Measurements from ENCODE around the gene PPP1R37.
A peak's percentile ranks its signal among the peaks of the same experiment; 100 is the strongest.

DNA sequence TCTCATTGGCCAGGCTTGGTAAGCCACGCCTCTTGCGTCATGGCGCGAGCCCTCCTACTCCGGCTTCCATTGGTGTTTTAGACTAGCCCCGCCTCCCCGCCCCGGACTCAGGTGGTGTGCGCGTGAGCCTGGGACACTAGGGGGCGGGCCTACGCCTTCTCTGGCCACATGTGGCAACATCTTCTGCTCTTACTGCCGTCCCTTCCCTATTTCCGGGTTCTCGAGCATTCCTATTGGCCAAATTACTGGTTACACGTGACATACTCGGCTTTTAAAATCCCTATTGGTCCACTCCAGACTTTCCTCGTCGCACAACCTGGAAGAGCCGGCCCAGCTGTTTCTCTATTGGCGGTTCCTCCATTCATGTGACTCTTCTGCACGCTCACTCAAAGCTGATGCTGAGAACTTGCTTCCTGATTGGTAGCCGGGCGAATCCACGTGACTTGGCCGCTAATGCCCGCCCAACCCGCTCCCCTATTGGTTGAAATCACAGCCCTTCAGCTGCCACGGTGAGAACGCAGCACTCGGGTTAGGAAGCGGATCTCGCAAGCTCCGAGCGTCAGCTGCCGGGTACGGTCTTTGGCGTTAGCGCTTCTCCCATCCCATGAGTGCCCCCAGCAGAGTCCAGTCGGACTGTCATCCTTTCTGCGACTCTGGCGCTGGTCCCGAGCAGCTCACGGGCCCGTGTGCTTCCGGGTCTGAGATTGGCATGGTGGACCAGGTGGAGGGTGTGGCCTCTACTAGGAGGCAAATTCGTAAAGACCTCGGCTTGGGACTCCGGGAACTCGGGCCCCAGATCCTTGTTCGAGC lies 85.5 kb downstream of the PPP1R37 start, which contains the start of gene BLOC1S3:
- TF ChIP-seq, protein P1, sequence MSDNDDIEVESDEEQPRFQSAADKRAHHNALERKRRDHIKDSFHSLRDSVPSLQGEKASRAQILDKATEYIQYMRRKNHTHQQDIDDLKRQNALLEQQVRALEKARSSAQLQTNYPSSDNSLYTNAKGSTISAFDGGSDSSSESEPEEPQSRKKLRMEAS (IDR thresholded peaks at IDR 0.05; ENCODE audit: insufficient read depth, insufficient read length) = peak; percentile 83
- TF ChIP-seq POLR2A (IDR thresholded peaks at IDR 0.05; ENCODE audit: low read depth, low read length) (peak; percentile 58), EZH2 (IDR thresholded peaks at IDR 0.05; ENCODE audit: borderline replicate concordance, low read depth, low read length, severe bottlenecking) (no peak)

Measured in endothelial cell of umbilical vein (primary cell).